HepG2 (cell line): Measurements from ENCODE around the gene ARMCX1. TPM values are rescaled to one million over a fixed set of nuclear protein-coding genes. Genes with fewer than 3 reads are reported as not detected.

Experiments used
- ATAC-seq: fragments of 200-7000 bp; cut with Tn5 transposase; 3 replicates; pipeline ENCODE4 v1.9.1; 2020; ENCODE audit warnings: mild to moderate bottlenecking, moderate library complexity
- BruUV-seq: library from RNA; stranded (reverse); fragments of 400-500 nt; replicated peaks from 2 replicates; lab custom pipeline; 2021; lab: Mats Ljungman, UMichigan
- CTCF ChIA-PET: fragments of 300-600 bp; formaldehyde crosslinking; extraction: SDS; loops from one replicate; lab custom pipeline; 2021; ENCODE audit warnings: low total read pairs, inconsistent platforms, low intra/inter-chr PET ratio; lab: Yijun Ruan, JAX
- POLR2A ChIA-PET: fragments of 350-600 bp; sonication (Branson Sonifier 250); formaldehyde crosslinking; loops from one replicate; lab custom pipeline; 2020; ENCODE audit warnings: antibody characterized with exemption, inconsistent platforms; lab: Yijun Ruan, JAX
- DNase-seq: peaks from one replicate; pipeline ENCODE4 v3.0.0-alpha.2; 2015; ENCODE audit warnings: low spot score
- FAIRE-seq: peaks from 3 replicates; lab custom pipeline; 2011; peaks lifted over from hg19 to GRCh38; lab: Jason Lieb, UNC
- H2AFZ ChIP-seq: one replicate; pipeline ENCODE4 v1.6.1; 2011; ENCODE audit warnings: low read length, inconsistent platforms
- H3K27ac ChIP-seq: fragments of 300-600 bp; 3 replicates; pipeline ENCODE4 v1.8.0; 2011; ENCODE audit warnings: mixed run types, mild to moderate bottlenecking, mixed read lengths, low read length, inconsistent platforms; ENCODE audit not compliant: insufficient read depth; ENCODE audit errors: extremely low read length
- H3K27me3 ChIP-seq, 2 experiments: fragments of 200-600 bp in 1 of 2; 2 replicates in 1 of 2; 3 replicates in 1 of 2; pipeline versions ENCODE4 v1.6.0 to v1.8.0; 2011; ENCODE audit warnings: low read length in 2 of 2, mild to moderate bottlenecking in 2 of 2, moderate library complexity in 2 of 2, inconsistent platforms in 1 of 2; ENCODE audit not compliant: insufficient read depth in 2 of 2, control insufficient read depth in 1 of 2
- H3K36me3 ChIP-seq, 2 experiments: fragments of 200-600 bp in 1 of 2; replicated peaks in 1 of 2; 2 replicates in 1 of 2; 3 replicates in 1 of 2; pipeline versions ENCODE4 v1.5.1 to v1.8.0; 2011; ENCODE audit warnings: low read length in 2 of 2, inconsistent platforms in 1 of 2; ENCODE audit not compliant: insufficient read depth in 2 of 2, control insufficient read depth in 1 of 2
- H3K4me1 ChIP-seq: 2 replicates; pipeline ENCODE4 v1.5.1; 2012; ENCODE audit warnings: low read length, inconsistent platforms; ENCODE audit not compliant: insufficient read depth
- H3K4me2 ChIP-seq: 2 replicates; pipeline ENCODE4 v1.6.0; 2011; ENCODE audit warnings: low read depth, low read length, inconsistent platforms
- H3K4me3 ChIP-seq, 3 experiments: fragments of 200-600 bp in 1 of 3; sonication (generic), shearing (Covaris generic) in 1 of 3; replicated peaks in 1 of 3; 2 replicates each; pipeline ENCODE4 v1.5.1; 2011 to 2016; ENCODE audit warnings: low read length in 3 of 3, inconsistent platforms in 2 of 3, low read depth in 2 of 3, mild to moderate bottlenecking in 2 of 3, control low read depth in 1 of 3, mixed read lengths in 1 of 3; ENCODE audit not compliant: insufficient read depth in 1 of 3
- H3K79me2 ChIP-seq: one replicate; pipeline ENCODE4 v1.6.1; 2011; ENCODE audit warnings: low read length, inconsistent platforms; ENCODE audit not compliant: insufficient read depth
- H3K9ac ChIP-seq: 2 replicates; pipeline ENCODE4 v1.6.0; 2011; ENCODE audit warnings: mild to moderate bottlenecking, low read depth, low read length, inconsistent platforms; ENCODE audit not compliant: insufficient read depth
- H3K9me3 ChIP-seq: 2 replicates; pipeline ENCODE4 v1.5.1; 2012; ENCODE audit warnings: mild to moderate bottlenecking, low read length
- H4K20me1 ChIP-seq: 2 replicates; pipeline ENCODE4 v1.6.0; 2011; ENCODE audit warnings: inconsistent platforms, mild to moderate bottlenecking, low read length, moderate library complexity; ENCODE audit not compliant: insufficient read depth
- ATM ChIP-seq: fragments of 450-650 bp; IDR thresholded peaks from 2 replicates; pipeline ENCODE4 v1.7.1; 2017; ENCODE audit warnings: mild to moderate bottlenecking, borderline replicate concordance
- DZIP1 ChIP-seq: sonication (generic); formaldehyde crosslinking; IDR thresholded peaks from 2 replicates; pipeline ENCODE4 v1.5.0; 2020; ENCODE audit warnings: mild to moderate bottlenecking, missing genetic modification reagents
- FOXK2 ChIP-seq: fragments of 450-650 bp; IDR thresholded peaks from 2 replicates; pipeline ENCODE4 v1.6.1; 2016
- HES4 ChIP-seq: sonication (generic); formaldehyde crosslinking; IDR thresholded peaks from 2 replicates; pipeline ENCODE4 v1.9.0; 2021; ENCODE audit warnings: mild to moderate bottlenecking, missing genetic modification reagents, borderline replicate concordance
- HNRNPK ChIP-seq: fragments of 200-400 bp; formaldehyde crosslinking; IDR thresholded peaks from 2 replicates; pipeline ENCODE4 v1.6.1; 2018; ENCODE audit warnings: low read length, low read depth, moderate library complexity, mild to moderate bottlenecking; ENCODE audit not compliant: poor library complexity, severe bottlenecking
- JARID2 ChIP-seq: sonication (generic); formaldehyde crosslinking; IDR thresholded peaks from 2 replicates; pipeline ENCODE4 v1.8.1; 2023; ENCODE audit warnings: missing genetic modification reagents, inconsistent platforms; ENCODE audit not compliant: insufficient replicate concordance
- MAFF ChIP-seq: IDR thresholded peaks from 2 replicates; pipeline ENCODE4 v1.6.1; 2011; ENCODE audit warnings: low read depth, low read length, improper control_type of control experiment
- MAFK ChIP-seq, 2 experiments: IDR thresholded peaks in 1 of 2; conservative IDR thresholded peaks in 1 of 2; 2 replicates each; pipeline ENCODE4 v1.6.1; 2011; ENCODE audit warnings: improper control_type of control experiment in 2 of 2, low read length in 2 of 2
- SKI ChIP-seq: fragments of 450-650 bp; IDR thresholded peaks from one replicate; pipeline ENCODE4 v1.6.1; 2018; ENCODE audit warnings: mild to moderate bottlenecking; ENCODE audit not compliant: partially characterized antibody
- TBX3 ChIP-seq: fragments of 450-650 bp; IDR thresholded peaks from 2 replicates; pipeline ENCODE4 v1.6.1; 2017; ENCODE audit warnings: antibody characterized with exemption, mild to moderate bottlenecking, inconsistent platforms, borderline replicate concordance
- ZBTB37 ChIP-seq: sonication (generic); formaldehyde crosslinking; IDR thresholded peaks from 2 replicates; pipeline ENCODE4 v1.4.0; 2020; ENCODE audit warnings: mild to moderate bottlenecking, missing genetic modification reagents
- ZNF143 ChIP-seq: sonication (generic); formaldehyde crosslinking; IDR thresholded peaks from 2 replicates; pipeline ENCODE4 v1.4.0; 2020; ENCODE audit warnings: missing genetic modification reagents
- ZNF296 ChIP-seq: sonication (generic); formaldehyde crosslinking; conservative IDR thresholded peaks from 2 replicates; pipeline ENCODE4 v1.5.0; 2020; ENCODE audit warnings: mild to moderate bottlenecking, missing genetic modification reagents
- ZNF326 ChIP-seq: sonication (generic); formaldehyde crosslinking; IDR thresholded peaks from 2 replicates; pipeline ENCODE4 v1.4.0; 2020; ENCODE audit warnings: missing genetic modification reagents, borderline replicate concordance
- ZNF615 ChIP-seq: sonication (generic); formaldehyde crosslinking; IDR thresholded peaks from 2 replicates; pipeline ENCODE4 v1.5.0; 2020; ENCODE audit warnings: mild to moderate bottlenecking, missing genetic modification reagents, borderline replicate concordance
- ZNF773 ChIP-seq: sonication (generic); formaldehyde crosslinking; IDR thresholded peaks from 2 replicates; pipeline ENCODE4 v1.4.0; 2020; ENCODE audit warnings: missing genetic modification reagents, borderline replicate concordance
- ZNF790 ChIP-seq: sonication (generic); formaldehyde crosslinking; IDR thresholded peaks from 2 replicates; pipeline ENCODE4 v1.8.0; 2022; ENCODE audit warnings: missing genetic modification reagents, mild to moderate bottlenecking, borderline replicate concordance
- ZNF83 ChIP-seq: sonication (generic); formaldehyde crosslinking; IDR thresholded peaks from 2 replicates; pipeline ENCODE4 v1.4.0; 2020; ENCODE audit warnings: missing genetic modification reagents, mild to moderate bottlenecking, borderline replicate concordance
- WGBS: methylation state at CpG from one replicate; pipeline ENCODE4 v1.1.6; 2017; ENCODE audit warnings: low lambda C conversion rate; 5-methylcytosine and 5-hydroxymethylcytosine counted together
- in situ Hi-C: cut with HindIII; loops from 2 replicates; pipeline ENCODE4 v1.10.0; 2017; ENCODE audit warnings: low pct_unique_long_range_greater_than_20kb; ENCODE audit not compliant: extremely low pct_ligation_motif_present
- intact Hi-C: fragments of 100-400 bp; cut with micrococcal nuclease; formaldehyde crosslinking; loops from one replicate; pipeline ENCODE4 v1.10.0; 2022; ENCODE audit not compliant: unreplicated experiment
- polyA plus RNA-seq, 8 experiments: library from polyadenylated mRNA; depleted of rRNA in 3 of 8; stranded (reverse) in 7 of 8; unstranded in 1 of 8; fragments of >200 nt; fragmentation: Illumina TruSeq in 4 of 8; extraction: Trizol in 4 of 8; gene quantifications; 2 replicates each; pipeline versions ENCODE4 v1.2.1 to v1.2.3, GENCODE V29; 2011 to 2016; ENCODE audit warnings: low read depth in 4 of 8, missing spikeins in 1 of 8, mixed read lengths in 1 of 8; ENCODE audit not compliant: insufficient read depth in 1 of 8
- total RNA-seq, 5 experiments: library from RNA; depleted of rRNA; stranded (reverse); fragments of >200 nt; fragmentation: Illumina TruSeq; extraction: Trizol; gene quantifications; 2 replicates each; pipeline ENCODE4 v1.2.3, GENCODE V29; 2016; ENCODE audit warnings: low read depth in 1 of 5

ARMCX1 gene
- total and polyA plus RNA-seq, 2 of the 13 experiments (the other 11 are each of a cell fraction or from before 2014, with no cell fraction given): not detected

- in situ Hi-C loops: no loop called here
- Histone ChIP-seq H2AFZ (no peak overlapping the region), H3K4me2 (no peak overlapping the region), H4K20me1 (no peaks in the 10 kb centered on the region), H3K4me3 (no peak overlapping the region), H3K4me1 (no peaks in the 10 kb centered on the region), H3K27ac (no peak overlapping the region), H3K27me3 (peaks cover 0 to 6% of the 10 kb centered on the region in 2 experiments; a peak in 2 of 5 replicates), H3K9me3 (no peaks in the 10 kb centered on the region), H3K79me2 (no peaks in the 10 kb centered on the region), H3K36me3 (no peaks in the 10 kb centered on the region), H3K9ac (no peak overlapping the region)
- CTCF ChIA-PET: no interaction called here
- BruUV-seq: no TSS peak
- TF ChIP-seq ZNF296 (CRISPR knock-in tag): no peak
- no peak for TF ChIP-seq SKI
- no peak for TF ChIP-seq TBX3
- no peak for TF ChIP-seq JARID2 (CRISPR knock-in tag)
- no peak for TF ChIP-seq ZNF326 (CRISPR knock-in tag)
- TF ChIP-seq HES4: no peak
- TF ChIP-seq ZNF83 (CRISPR knock-in tag): no peak
- TF ChIP-seq ZNF790 (CRISPR knock-in tag): no peak
- TF ChIP-seq HNRNPK: no peak
- no peak for TF ChIP-seq ATM
- DNase-seq (no peak), FAIRE-seq (no peak), ATAC-seq (no peak)
- 59% methylated on average over 19 of the region's 23 CpGs for WGBS
- POLR2A ChIA-PET: no interaction called here
- intact Hi-C loops: no loop called here
Observed at GRCh38 chrX:101552714-101553113, 2.4 kb downstream of the ARMCX1 start.

- POLR2A ChIA-PET: no interaction called here
- no peaks in the 10 kb centered on the region for H3K79me2 ChIP-seq
- no peaks in the 10 kb centered on the region for H3K9me3 ChIP-seq
- no peak overlapping the region for H3K27ac ChIP-seq
- H3K4me1 ChIP-seq: no peaks in the 10 kb centered on the region
- H3K27me3 ChIP-seq: no peaks in the 10 kb centered on the region; a peak in 1 of 5 replicates
- H4K20me1 ChIP-seq: no peaks in the 10 kb centered on the region
- no peak for FAIRE-seq
- intact Hi-C loops (no loop called here), in situ Hi-C loops (no loop called here)
- DNase-seq: no peak
- CTCF ChIA-PET: no interaction called here
- ATAC-seq: no peak
- H3K9ac ChIP-seq: no peak overlapping the region
- no peaks in the 10 kb centered on the region for H3K36me3 ChIP-seq
- no TSS peak for BruUV-seq
- H2AFZ ChIP-seq: no peak overlapping the region
- no peak overlapping the region for H3K4me3 ChIP-seq
- no peak overlapping the region for H3K4me2 ChIP-seq
- TF ChIP-seq ZNF615 (CRISPR knock-in tag) (no peak), FOXK2 (no peak), ZNF773 (CRISPR knock-in tag) (no peak), ZBTB37 (CRISPR knock-in tag) (no peak), DZIP1 (CRISPR knock-in tag) (no peak), MAFF (peak; percentile 76), MAFK (conservative IDR thresholded peaks at IDR 0.05 in 1 of 2, IDR thresholded peaks at IDR 0.05 in 1 of 2; ENCODE audit: low read length in 2 of 2) (peak; percentile 67 to 88; a peak in 3 of 4 replicates), ZNF143 (CRISPR knock-in tag) (no peak)
Observed at GRCh38 chrX:101564651-101565050, 14.3 kb downstream of the ARMCX1 start.
